Gastroesophageal sphincter (tissue), 4 donors: ENCODE results near the gene ECEL1. TPM values are rescaled to one million over a fixed set of nuclear protein-coding genes. Genes with fewer than 3 reads are reported as not detected.

Experiments
- ATAC-seq: fragments of 150-250 bp; one replicate; pipeline ENCODE4 v1.9.1; 2016; ENCODE audit warnings: mild to moderate bottlenecking, moderate library complexity
- H3K27ac ChIP-seq, 4 donors: fragments of 200-600 bp; sonication (generic) in 3 of 4; 1 replicate in 3 of 4; 2 replicates in 1 of 4; pipeline ENCODE4 v1.5.1; 2016 to 2019
- H3K27me3 ChIP-seq: fragments of 200-600 bp; sonication (generic); one replicate; pipeline ENCODE4 v1.5.1; 2019
- H3K36me3 ChIP-seq, 2 donors: fragments of 200-600 bp; sonication (generic); one replicate each; pipeline ENCODE4 v1.5.1; 2019; ENCODE audit warnings: control low read depth in 1 of 2
- H3K4me1 ChIP-seq, 3 donors: fragments of 200-600 bp; sonication (generic); 1 replicate in 2 of 3; 2 replicates in 1 of 3; pipeline ENCODE4 v1.5.1; 2016 to 2019; ENCODE audit warnings: control low read depth in 2 of 3
- H3K4me3 ChIP-seq, 2 donors: fragments of 200-600 bp; sonication (generic); one replicate each; pipeline ENCODE4 v1.5.1; 2019; ENCODE audit warnings: mild to moderate bottlenecking in 1 of 2, moderate library complexity in 1 of 2
- H3K9me3 ChIP-seq, 3 donors: fragments of 200-600 bp; sonication (generic); one replicate each; pipeline ENCODE4 v1.5.1; 2017 to 2019; ENCODE audit warnings: control low read depth in 2 of 3
- EP300 ChIP-seq: sonication (generic); formaldehyde crosslinking; IDR thresholded peaks from one replicate; pipeline ENCODE4 v1.6.1; 2017; ENCODE audit warnings: antibody characterized with exemption, mild to moderate bottlenecking
- POLR2A ChIP-seq, 2 donors: fragments of 450-650 bp; IDR thresholded peaks; one replicate each; pipeline ENCODE4 v1.6.1; 2017; ENCODE audit warnings: antibody characterized with exemption in 2 of 2, mild to moderate bottlenecking in 2 of 2, moderate library complexity in 1 of 2
- POLR2AphosphoS5 ChIP-seq: sonication (generic); formaldehyde crosslinking; IDR thresholded peaks from one replicate; pipeline ENCODE4 v1.6.1; 2017; ENCODE audit warnings: antibody characterized with exemption
- WGBS, 2 donors: methylation state at CpG; one replicate each; pipeline ENCODE4 v1.1.5; 2018; ENCODE audit warnings: low coverage in 1 of 2; 5-methylcytosine and 5-hydroxymethylcytosine counted together
- total RNA-seq, 4 donors: library from RNA; depleted of rRNA; stranded (reverse); fragments of >200 nt; gene quantifications; one replicate each; pipeline ENCODE4 v1.1.0, GENCODE V29; 2016
- TF ChIP-seq, protein P1 (sequence below), 4 experiments: fragments of 200-600 bp in 2 of 4; fragments of 450-650 bp in 2 of 4; sonication (generic) in 1 of 4; IDR thresholded peaks; one replicate each; pipeline ENCODE4 v1.5.1; 2017 to 2019; ENCODE audit warnings: antibody characterized with exemption in 4 of 4, mild to moderate bottlenecking in 2 of 4, moderate library complexity in 2 of 4

Gene ECEL1
- total RNA-seq, 4 donors from 2014 or later: 1.1 to 1.4 TPM; not detected in 2

DNA sequence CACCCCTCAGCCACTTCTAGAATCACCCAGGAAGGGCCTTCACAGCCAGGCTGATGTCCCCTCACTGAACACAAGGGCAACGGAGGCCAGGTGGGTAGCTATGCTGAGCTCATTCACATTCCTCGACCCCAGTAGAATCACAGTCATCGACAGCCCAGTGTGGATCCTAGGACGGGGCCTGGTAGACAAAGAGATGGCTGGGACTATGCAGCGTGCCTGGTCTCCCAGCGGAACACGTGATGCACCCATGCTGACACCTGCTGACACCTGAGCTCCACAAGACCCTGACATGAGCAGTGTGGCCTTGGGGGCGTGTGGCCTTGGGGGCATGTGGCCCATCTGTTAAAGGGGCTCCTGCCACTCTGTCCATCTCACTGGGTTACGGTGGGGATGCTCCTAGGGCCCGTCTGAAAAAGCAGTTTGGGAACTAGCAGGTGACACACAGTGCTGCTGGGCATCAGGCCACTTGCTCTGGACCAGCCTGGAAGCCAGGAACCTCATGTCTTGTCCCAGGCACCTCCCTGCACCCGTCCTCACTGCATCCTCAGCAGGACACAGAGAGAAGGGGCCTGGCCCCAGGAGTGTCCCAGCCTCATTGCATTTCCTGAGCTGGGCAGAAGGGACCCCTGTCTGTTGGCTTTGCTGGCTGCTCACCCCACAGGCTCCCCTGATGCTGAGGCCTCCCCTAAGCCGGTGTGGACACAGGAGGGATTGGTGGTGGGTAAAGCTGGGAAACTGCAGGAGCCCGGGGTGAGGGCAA, 9.7 kb downstream of the ECEL1 start:
- Histone ChIP-seq H3K4me1 (no peaks in the 10 kb centered on the region), H3K27me3 (peaks cover 77% of the 10 kb centered on the region), H3K9me3 (no peaks in the 10 kb centered on the region), H3K27ac (no peak overlapping the region), H3K4me3 (no peak overlapping the region), H3K36me3 (no peaks in the 10 kb centered on the region)
- TF ChIP-seq POLR2A (IDR thresholded peaks at IDR 0.05) (no peak), EP300 (no peak), POLR2AphosphoS5 (no peak)
- TF ChIP-seq, protein P1, sequence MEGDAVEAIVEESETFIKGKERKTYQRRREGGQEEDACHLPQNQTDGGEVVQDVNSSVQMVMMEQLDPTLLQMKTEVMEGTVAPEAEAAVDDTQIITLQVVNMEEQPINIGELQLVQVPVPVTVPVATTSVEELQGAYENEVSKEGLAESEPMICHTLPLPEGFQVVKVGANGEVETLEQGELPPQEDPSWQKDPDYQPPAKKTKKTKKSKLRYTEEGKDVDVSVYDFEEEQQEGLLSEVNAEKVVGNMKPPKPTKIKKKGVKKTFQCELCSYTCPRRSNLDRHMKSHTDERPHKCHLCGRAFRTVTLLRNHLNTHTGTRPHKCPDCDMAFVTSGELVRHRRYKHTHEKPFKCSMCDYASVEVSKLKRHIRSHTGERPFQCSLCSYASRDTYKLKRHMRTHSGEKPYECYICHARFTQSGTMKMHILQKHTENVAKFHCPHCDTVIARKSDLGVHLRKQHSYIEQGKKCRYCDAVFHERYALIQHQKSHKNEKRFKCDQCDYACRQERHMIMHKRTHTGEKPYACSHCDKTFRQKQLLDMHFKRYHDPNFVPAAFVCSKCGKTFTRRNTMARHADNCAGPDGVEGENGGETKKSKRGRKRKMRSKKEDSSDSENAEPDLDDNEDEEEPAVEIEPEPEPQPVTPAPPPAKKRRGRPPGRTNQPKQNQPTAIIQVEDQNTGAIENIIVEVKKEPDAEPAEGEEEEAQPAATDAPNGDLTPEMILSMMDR (IDR thresholded peaks at IDR 0.05): no peak
- WGBS, 2 donors: 80 to 100% methylated on average over 1 of the region's 13 CpGs
- ATAC-seq: no peak

DNA sequence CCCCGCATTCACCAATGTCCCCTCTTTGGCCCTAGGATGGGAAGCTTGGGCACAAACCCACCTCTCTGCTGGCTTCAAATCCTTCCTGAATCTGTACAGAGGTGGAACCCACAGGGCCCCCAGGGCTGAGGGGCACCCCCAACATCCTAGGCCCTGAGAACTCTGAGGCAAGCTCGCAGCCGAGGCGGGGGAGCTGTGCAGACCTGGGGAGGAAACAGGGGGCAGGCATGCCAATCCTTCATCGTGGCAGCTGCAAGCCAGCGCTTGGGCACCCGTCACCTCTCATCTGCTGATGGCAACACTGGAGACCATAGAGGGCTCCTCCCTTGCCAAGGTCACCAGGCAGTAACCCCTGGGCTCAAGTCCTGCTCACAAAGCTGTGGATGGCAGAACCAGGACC, 10.8 kb downstream of the ECEL1 start:
- ATAC-seq: no peak
- H3K36me3 ChIP-seq: no peaks in the 10 kb centered on the region
- no peak overlapping the region for H3K27ac ChIP-seq
- TF ChIP-seq, protein P1 (IDR thresholded peaks at IDR 0.05): no peak
- TF ChIP-seq EP300: no peak
- no peak for TF ChIP-seq POLR2A (IDR thresholded peaks at IDR 0.05)
- TF ChIP-seq POLR2AphosphoS5: no peak
- H3K27me3 ChIP-seq: peaks cover 74% of the 10 kb centered on the region
- H3K4me3 ChIP-seq: no peak overlapping the region
- no peaks in the 10 kb centered on the region for H3K4me1 ChIP-seq
- 92 to 100% methylated on average over 1 to 6 of the region's 7 CpGs for WGBS, 2 donors
- peaks cover 0 to 8% (median 0%) of the 10 kb centered on the region in 3 donors for H3K9me3 ChIP-seq

- ATAC-seq: no peak
- no peaks in the 10 kb centered on the region for H3K4me1 ChIP-seq
- H3K27me3 ChIP-seq: peaks cover 73% of the 10 kb centered on the region
- 40% methylated on average over 1 of the region's 2 CpGs; no CpG with 5 or more reads in 1 of the 2 donors for WGBS, 2 donors
- TF ChIP-seq, protein P1 (IDR thresholded peaks at IDR 0.05): no peak
- TF ChIP-seq POLR2AphosphoS5 (no peak), EP300 (no peak), POLR2A (IDR thresholded peaks at IDR 0.05) (no peak)
- no peaks in the 10 kb centered on the region for H3K36me3 ChIP-seq
- H3K4me3 ChIP-seq: no peak overlapping the region
- no peak overlapping the region for H3K27ac ChIP-seq
- peaks cover 0 to 8% (median 0%) of the 10 kb centered on the region in 3 donors for H3K9me3 ChIP-seq
These were observed 11.6 kb downstream of the ECEL1 start for GRCh38 chr2:232476045-232476444.

DNA sequence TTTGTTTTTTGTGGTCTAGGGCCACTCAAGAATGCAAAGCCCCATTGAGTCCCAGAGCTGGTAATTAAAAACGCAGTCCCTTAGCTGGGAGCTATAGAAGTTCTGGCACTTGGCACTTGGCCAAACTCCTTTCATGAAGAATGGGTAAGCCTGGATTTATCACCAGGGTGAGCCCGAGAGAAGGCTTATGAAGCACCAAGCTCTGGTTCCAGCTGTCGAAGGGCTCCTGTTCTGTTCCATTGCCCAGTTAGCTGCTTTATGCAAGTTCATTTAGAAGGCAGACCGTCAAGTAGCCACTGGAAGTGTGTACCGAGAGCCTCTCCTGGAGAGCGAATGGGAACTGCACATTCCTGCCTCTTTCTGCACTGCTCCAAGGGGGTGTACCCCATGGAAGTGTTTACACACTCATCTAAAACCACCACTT, 14.2 kb downstream of the ECEL1 start:
- H3K27ac ChIP-seq: no peak overlapping the region
- no peak for ATAC-seq
- H3K27me3 ChIP-seq: peaks cover 74% of the 10 kb centered on the region
- H3K4me1 ChIP-seq: no peaks in the 10 kb centered on the region
- TF ChIP-seq POLR2A (IDR thresholded peaks at IDR 0.05): no peak
- WGBS, 2 donors: 0 to 19% methylated on average over 1 to 6 of the region's 6 CpGs
- H3K36me3 ChIP-seq: no peaks in the 10 kb centered on the region
- no peak overlapping the region for H3K4me3 ChIP-seq
- H3K9me3 ChIP-seq: peaks cover 0 to 8% (median 0%) of the 10 kb centered on the region in 3 donors

- no peaks in the 10 kb centered on the region for H3K36me3 ChIP-seq
- TF ChIP-seq, protein P1 (IDR thresholded peaks at IDR 0.05): no peak
- TF ChIP-seq POLR2A (IDR thresholded peaks at IDR 0.05): no peak
- TF ChIP-seq POLR2AphosphoS5: no peak
- no peak for TF ChIP-seq EP300
- H3K9me3 ChIP-seq: no peaks in the 10 kb centered on the region
- 48 to 55% methylated on average over 5 to 7 of the region's 7 CpGs for WGBS, 2 donors
- H3K27ac ChIP-seq: no peak overlapping the region
- no peak for ATAC-seq
- no peaks in the 10 kb centered on the region for H3K4me1 ChIP-seq
- no peak overlapping the region for H3K4me3 ChIP-seq
- peaks cover 48% of the 10 kb centered on the region for H3K27me3 ChIP-seq
These were observed 21.4 kb downstream of the ECEL1 start for GRCh38 chr2:232466221-232466620.
